Endodermal cell (in vitro differentiated cells): ENCODE results near the gene CDH4. TPM values are rescaled to one million over a fixed set of nuclear protein-coding genes. Genes with fewer than 3 reads are reported as not detected.

Source experiments
- DNase-seq: peaks from one replicate; pipeline ENCODE4 v3.0.0-alpha.2; 2017
- H3K27ac ChIP-seq: 2 replicates; pipeline ENCODE4 v1.5.1; 2013; ENCODE audit warnings: mild to moderate bottlenecking, low read depth, low read length, moderate library complexity
- H3K27me3 ChIP-seq: 2 replicates; pipeline ENCODE4 v1.6.1; 2013; ENCODE audit warnings: mild to moderate bottlenecking, low read length, moderate library complexity; ENCODE audit not compliant: insufficient read depth, control insufficient read depth, poor library complexity, severe bottlenecking
- H3K36me3 ChIP-seq: 2 replicates; pipeline ENCODE4 v1.7.0; 2013; ENCODE audit warnings: mild to moderate bottlenecking, low read length, moderate library complexity; ENCODE audit not compliant: control insufficient read depth, insufficient read depth
- H3K4me1 ChIP-seq: one replicate; pipeline ENCODE4 v1.7.0; 2013; ENCODE audit warnings: low read length; ENCODE audit not compliant: control insufficient read depth, insufficient read depth
- H3K4me3 ChIP-seq: 2 replicates; pipeline ENCODE4 v1.5.1; 2013; ENCODE audit warnings: mild to moderate bottlenecking, low read length, moderate library complexity
- H3K9ac ChIP-seq: 2 replicates; pipeline ENCODE4 v1.6.1; 2013; ENCODE audit warnings: mild to moderate bottlenecking, low read length, moderate library complexity; ENCODE audit not compliant: poor library complexity, severe bottlenecking; ENCODE audit errors: extremely low read depth
- H3K9me3 ChIP-seq: 2 replicates; pipeline ENCODE4 v1.6.1; 2013; ENCODE audit warnings: mild to moderate bottlenecking, low read length, moderate library complexity; ENCODE audit not compliant: control insufficient read depth
- H3K27ac Mint-ChIP-seq: 2 replicates; pipeline ENCODE4 v1.8.0; 2020; ENCODE audit warnings: mixed read lengths
- H3K27me3 Mint-ChIP-seq: 2 replicates; pipeline ENCODE4 v1.8.0; 2021; ENCODE audit warnings: mild to moderate bottlenecking, mixed read lengths; ENCODE audit not compliant: insufficient read depth
- H3K36me3 Mint-ChIP-seq: 2 replicates; pipeline ENCODE4 v1.8.0; 2020; ENCODE audit warnings: low read depth, mixed read lengths
- H3K4me1 Mint-ChIP-seq: 2 replicates; pipeline ENCODE4 v1.8.0; 2020; ENCODE audit warnings: mixed read lengths
- H3K4me3 Mint-ChIP-seq: 2 replicates; pipeline ENCODE4 v1.8.0; 2020; ENCODE audit warnings: mild to moderate bottlenecking, moderate library complexity, mixed read lengths
- H3K9me3 Mint-ChIP-seq: 2 replicates; pipeline ENCODE4 v1.8.0; 2020; ENCODE audit warnings: mild to moderate bottlenecking, mixed read lengths
- CTCF ChIP-seq: fragments of 200-600 bp; sonication (generic); conservative IDR thresholded peaks from 2 replicates; pipeline ENCODE4 v1.5.0; 2021; ENCODE audit warnings: antibody characterized with exemption, mild to moderate bottlenecking
- WGBS, 2 experiments: methylation state at CpG; one replicate each; pipeline versions ENCODE4 v1.1.5 to v1.1.7; 2013; ENCODE audit warnings: missing lambda C conversion rate in 2 of 2, mixed read lengths in 1 of 2; ENCODE audit not compliant: insufficient coverage in 1 of 2, insufficient read length in 1 of 2; 5-methylcytosine and 5-hydroxymethylcytosine counted together
- total RNA-seq, 2 donors: library from RNA; stranded (reverse); fragmentation: NEBNext Ultra II Directional in 1 of 2; extraction: Animal tissue kit (Norgen Biotek cat#: 25700) in 1 of 2; gene quantifications; 2 replicates in 1 of 2; 3 replicates in 1 of 2; pipeline ENCODE4 v1.2.1, GENCODE V29; 2021

CDH4 gene
- total RNA-seq, 2 donors from 2014 or later = 1.8 to 5.8 TPM

- no peak overlapping the region for H3K27ac ChIP-seq
- no peak for TF ChIP-seq CTCF
- no peaks in the 10 kb centered on the region for H3K27me3 ChIP-seq
- no peak overlapping the region for H3K27ac Mint-ChIP-seq
- no peak overlapping the region for H3K4me3 ChIP-seq
- peaks cover 39% of the 10 kb centered on the region for H3K27me3 Mint-ChIP-seq
- no peaks in the 10 kb centered on the region for H3K9me3 ChIP-seq
- H3K4me1 ChIP-seq = no peaks in the 10 kb centered on the region
- H3K9me3 Mint-ChIP-seq = peaks cover 3% of the 10 kb centered on the region
- WGBS, 2 experiments = 92 to 95% methylated on average over 22 to 27 of the region's 27 CpGs
- no peak overlapping the region for H3K9ac ChIP-seq
- DNase-seq = no peak
- no peaks in the 10 kb centered on the region for H3K4me1 Mint-ChIP-seq
- H3K36me3 Mint-ChIP-seq = no peaks in the 10 kb centered on the region
- H3K4me3 Mint-ChIP-seq = no peak overlapping the region
- H3K36me3 ChIP-seq = no peaks in the 10 kb centered on the region
These were observed 527.3 kb downstream of the CDH4 start for GRCh38 chr20:61779176-61779965.

- no peaks in the 10 kb centered on the region for H3K27me3 ChIP-seq
- H3K9ac ChIP-seq = no peak overlapping the region
- Mint-ChIP-seq H3K9me3 (peaks cover 3% of the 10 kb centered on the region), H3K27ac (no peak overlapping the region), H3K27me3 (peaks cover 39% of the 10 kb centered on the region), H3K36me3 (no peaks in the 10 kb centered on the region), H3K4me3 (no peak overlapping the region), H3K4me1 (no peaks in the 10 kb centered on the region)
- H3K9me3 ChIP-seq = no peaks in the 10 kb centered on the region
- WGBS, 2 experiments = 88 to 89% methylated on average over 5 to 7 of the region's 7 CpGs
- H3K4me1 ChIP-seq = no peaks in the 10 kb centered on the region
- no peak for DNase-seq
- no peak for TF ChIP-seq CTCF
- H3K4me3 ChIP-seq = no peak overlapping the region
- H3K36me3 ChIP-seq = no peaks in the 10 kb centered on the region
- no peak overlapping the region for H3K27ac ChIP-seq
These were observed 528.0 kb downstream of the CDH4 start for GRCh38 chr20:61780066-61780465.

GRCh38 chr20:61784801-61785566, 532.9 kb downstream of the CDH4 start:
- peaks cover 41% of the 10 kb centered on the region for H3K27me3 Mint-ChIP-seq
- H3K27ac Mint-ChIP-seq = no peak overlapping the region
- peaks cover 3% of the 10 kb centered on the region for H3K9me3 Mint-ChIP-seq
- no peak for DNase-seq
- H3K36me3 Mint-ChIP-seq = no peaks in the 10 kb centered on the region
- no peak for TF ChIP-seq CTCF
- Histone ChIP-seq H3K27ac (no peak overlapping the region), H3K27me3 (no peaks in the 10 kb centered on the region), H3K4me1 (no peaks in the 10 kb centered on the region), H3K9me3 (no peaks in the 10 kb centered on the region), H3K9ac (no peak overlapping the region), H3K36me3 (no peaks in the 10 kb centered on the region), H3K4me3 (no peak overlapping the region)
- no peaks in the 10 kb centered on the region for H3K4me1 Mint-ChIP-seq
- H3K4me3 Mint-ChIP-seq = no peak overlapping the region
- WGBS, 2 experiments = 89 to 92% methylated on average over 13 to 18 of the region's 18 CpGs
